ENCODE data around the gene TTLL9. TPM values are rescaled to one million over a fixed set of nuclear protein-coding genes. Genes with fewer than 3 reads are reported as not detected.

TTLL9 gene
- total RNA-seq, 1 experiment from 2014 or later: not detected

GRCh38 chr20:31936420-31936819 is 66.0 kb downstream of the TTLL9 start:
- no peak for DNase-seq
- Histone ChIP-seq H3K27me3 (no peaks in the 10 kb centered on the region), H3K9me3 (no peaks in the 10 kb centered on the region), H3K36me3 (no peaks in the 10 kb centered on the region), H3K4me3 (no peak overlapping the region)

GRCh38 chr20:31937820-31938219 is 67.4 kb downstream of the TTLL9 start:
- no peaks in the 10 kb centered on the region for H3K9me3 ChIP-seq

DNA sequence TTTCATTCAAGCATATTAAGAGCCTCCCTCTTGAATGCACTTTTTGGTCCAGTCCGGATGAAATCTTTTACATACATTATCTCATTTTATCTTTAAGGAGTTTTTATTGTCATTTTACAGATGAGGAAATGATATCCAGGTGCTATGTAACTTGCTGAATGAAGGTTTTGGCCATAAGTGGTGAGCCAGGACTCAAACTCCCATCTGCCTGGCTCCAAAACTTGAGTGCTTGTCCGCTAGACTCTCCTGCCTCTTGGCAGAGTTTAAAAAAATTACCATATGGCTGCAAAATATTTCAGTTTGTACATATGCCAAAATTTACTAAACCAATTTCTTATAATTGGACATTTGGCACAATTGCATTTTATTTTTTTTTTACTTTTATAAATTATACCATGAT is 69.2 kb downstream of the TTLL9 start:
- Histone ChIP-seq H3K27me3 (no peaks in the 10 kb centered on the region), H3K9me3 (no peaks in the 10 kb centered on the region), H3K4me3 (no peak overlapping the region), H3K36me3 (peaks cover 2% of the 10 kb centered on the region; the same call in 1 of the 2 replicates)
- no peak for DNase-seq

More at GRCh38 chr20:31937820-31938219, 67.4 kb downstream of the TTLL9 start:
- no peak for DNase-seq
- no peaks in the 10 kb centered on the region for H3K27me3 ChIP-seq
- H3K36me3 ChIP-seq: no peaks in the 10 kb centered on the region
- no peak overlapping the region for H3K4me3 ChIP-seq

GRCh38 chr20:31943052-31943471 is 72.6 kb downstream of the TTLL9 start:
- no peaks in the 10 kb centered on the region for H3K27me3 ChIP-seq
- DNase-seq: peak; percentile 71
- peaks cover 31% of the 10 kb centered on the region for H3K36me3 ChIP-seq
- H3K4me3 ChIP-seq: no peak overlapping the region
- no peaks in the 10 kb centered on the region for H3K9me3 ChIP-seq

DNA sequence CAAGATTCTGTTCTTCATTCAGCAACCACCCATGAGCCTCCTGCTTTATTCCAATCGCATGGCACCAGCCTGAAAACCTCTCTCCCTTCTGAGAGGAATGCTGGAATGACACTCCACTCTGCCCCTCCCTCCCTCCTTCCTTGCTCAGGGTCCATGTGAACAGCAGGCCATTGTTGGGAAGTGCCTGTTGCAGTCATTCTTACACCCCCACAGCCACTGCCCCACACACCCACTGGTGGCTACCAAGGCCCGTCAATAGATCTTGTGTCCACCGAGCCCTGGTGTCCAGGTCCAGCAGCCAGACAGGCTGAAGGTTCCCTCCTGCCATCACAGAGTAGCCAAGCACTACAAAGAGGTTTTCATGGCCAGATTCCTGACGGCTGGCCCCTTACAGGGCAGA is 74.9 kb downstream of the TTLL9 start:
- Histone ChIP-seq H3K9me3 (no peaks in the 10 kb centered on the region), H3K36me3 (peaks cover 54% of the 10 kb centered on the region), H3K27me3 (no peaks in the 10 kb centered on the region), H3K4me3 (no peak overlapping the region)
- DNase-seq: no peak

- DNase-seq: peak; percentile 82
- Histone ChIP-seq H3K36me3 (peaks cover 54% of the 10 kb centered on the region), H3K9me3 (no peaks in the 10 kb centered on the region)
These were observed 75.4 kb downstream of the TTLL9 start for GRCh38 chr20:31945785-31946184.

DNA sequence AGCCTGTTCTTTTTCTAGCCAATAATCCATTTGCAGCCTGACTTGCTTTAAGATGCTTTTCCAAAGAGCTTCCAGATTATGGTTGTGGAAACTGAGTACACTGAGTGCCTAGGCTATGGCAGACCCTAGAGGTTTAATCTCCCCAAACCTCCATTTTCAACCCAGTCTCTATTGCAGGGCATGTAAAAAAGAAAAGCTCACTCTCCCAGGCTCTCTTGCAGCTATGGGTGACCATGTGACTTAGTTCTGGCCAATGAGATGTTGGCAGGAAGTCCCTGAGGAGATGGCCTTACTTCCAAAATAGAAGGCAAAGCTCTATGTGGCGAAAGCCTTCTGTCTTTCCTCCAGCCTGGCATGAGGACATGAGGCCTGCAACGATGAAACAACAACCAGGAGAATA is 77.6 kb downstream of the TTLL9 start:
- Histone ChIP-seq H3K36me3 (peaks cover 54% of the 10 kb centered on the region), H3K4me3 (no peak overlapping the region), H3K27me3 (no peaks in the 10 kb centered on the region), H3K9me3 (no peaks in the 10 kb centered on the region)
- DNase-seq: no peak

More at GRCh38 chr20:31945785-31946184, 75.4 kb downstream of the TTLL9 start:
- no peaks in the 10 kb centered on the region for H3K27me3 ChIP-seq
- no peak overlapping the region for H3K4me3 ChIP-seq

- H3K4me3 ChIP-seq: peak overlapping the region; percentile 85
- H3K36me3 ChIP-seq: peaks cover 47% of the 10 kb centered on the region
- no peak for DNase-seq
- no peaks in the 10 kb centered on the region for H3K9me3 ChIP-seq
- no peaks in the 10 kb centered on the region for H3K27me3 ChIP-seq
These were observed 79.6 kb downstream of the TTLL9 start for GRCh38 chr20:31949877-31950646.

- DNase-seq: no peak
- Histone ChIP-seq H3K27me3 (peaks cover 3% of the 10 kb centered on the region; the same call in 1 of the 2 replicates), H3K9me3 (no peaks in the 10 kb centered on the region), H3K36me3 (peaks cover 38% of the 10 kb centered on the region), H3K4me3 (peak overlapping the region; percentile 85)
These were observed 80.7 kb downstream of the TTLL9 start for GRCh38 chr20:31951203-31951529.

DNA sequence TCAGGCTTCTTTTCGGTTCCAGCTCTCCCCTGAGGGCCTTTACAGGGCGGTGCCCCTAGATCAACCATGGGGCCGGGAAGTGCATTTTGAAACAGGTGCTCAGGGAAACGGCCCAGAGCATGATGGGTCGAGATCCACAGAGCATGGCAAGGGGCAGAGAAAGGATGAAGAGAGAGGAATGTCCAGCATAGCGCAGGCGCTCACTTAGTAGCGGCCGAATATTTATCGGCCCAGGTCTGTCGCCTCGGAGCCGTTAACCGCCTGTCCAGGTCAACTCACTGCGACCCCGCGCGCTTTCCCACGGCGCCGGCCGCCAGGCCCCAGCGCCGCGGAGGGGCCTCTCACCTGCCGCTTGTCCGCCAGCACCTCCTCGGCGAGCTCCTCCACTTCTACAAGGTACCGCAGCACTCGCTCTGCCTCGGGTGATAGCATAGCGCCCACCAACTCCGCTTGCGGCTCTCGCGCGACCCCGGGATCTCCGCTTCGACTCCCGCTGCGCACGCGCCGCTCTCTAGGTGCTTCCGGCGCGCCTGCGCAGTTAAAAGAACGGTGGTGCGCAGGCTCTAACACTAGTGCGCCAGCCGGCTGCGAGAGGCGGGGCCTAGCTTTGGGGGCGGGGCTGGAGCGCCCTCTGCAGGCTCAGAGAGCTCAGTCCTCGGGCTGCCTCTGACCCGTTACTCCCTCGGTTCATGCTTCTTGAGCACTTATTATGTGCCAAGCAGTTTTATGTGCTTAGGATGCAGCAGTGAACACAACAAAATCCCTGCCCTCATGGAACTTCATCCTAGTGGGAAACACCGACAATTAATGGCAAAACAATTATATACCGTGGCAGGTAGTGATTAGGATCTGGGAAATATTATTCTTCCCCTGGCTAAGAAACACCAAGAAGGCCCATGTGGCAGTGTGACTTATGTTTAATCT is 81.4 kb downstream of the TTLL9 start, which contains the start of gene PDRG1:
Gene PDRG1, minus strand, starts transcription at position 517 of the 924 bp plus-strand sequence. Its CDS starts 85 bp downstream, at position 432.
- DNase-seq: peak; percentile 90
- peak within 1 kb of the TSS; percentile 85 for H3K4me3 ChIP-seq
- peaks cover 33% of the 10 kb centered on the region for H3K36me3 ChIP-seq
- peaks cover 4% of the 10 kb centered on the region; the same call in 1 of the 2 replicates for H3K27me3 ChIP-seq
- no peaks in the 10 kb centered on the region for H3K9me3 ChIP-seq

- peaks cover 16% of the 10 kb centered on the region for H3K36me3 ChIP-seq
- no peaks in the 10 kb centered on the region for H3K9me3 ChIP-seq
- DNase-seq: no peak
- H3K4me3 ChIP-seq: no peak overlapping the region
- peaks cover 6% of the 10 kb centered on the region; the same call in 1 of the 2 replicates for H3K27me3 ChIP-seq
These were observed 83.2 kb downstream of the TTLL9 start for GRCh38 chr20:31953556-31954148.

- Histone ChIP-seq H3K27me3 (peaks cover 6% of the 10 kb centered on the region; the same call in 1 of the 2 replicates), H3K36me3 (peaks cover 8% of the 10 kb centered on the region), H3K4me3 (no peak overlapping the region), H3K9me3 (no peaks in the 10 kb centered on the region)
- DNase-seq: no peak
These were observed 84.1 kb downstream of the TTLL9 start for GRCh38 chr20:31954500-31954899.

- no peaks in the 10 kb centered on the region for H3K36me3 ChIP-seq
- DNase-seq: no peak
- H3K27me3 ChIP-seq: peaks cover 6% of the 10 kb centered on the region; the same call in 1 of the 2 replicates
- no peaks in the 10 kb centered on the region for H3K9me3 ChIP-seq
- no peak overlapping the region for H3K4me3 ChIP-seq
These were observed 86.4 kb downstream of the TTLL9 start for GRCh38 chr20:31956556-31957526.

GRCh38 chr20:31962761-31963160 is 92.3 kb downstream of the TTLL9 start:
- no peaks in the 10 kb centered on the region for H3K9me3 ChIP-seq
- no peak overlapping the region for H3K4me3 ChIP-seq
- no peaks in the 10 kb centered on the region for H3K36me3 ChIP-seq
- no peak for DNase-seq
- H3K27me3 ChIP-seq: peaks cover 14% of the 10 kb centered on the region

DNA sequence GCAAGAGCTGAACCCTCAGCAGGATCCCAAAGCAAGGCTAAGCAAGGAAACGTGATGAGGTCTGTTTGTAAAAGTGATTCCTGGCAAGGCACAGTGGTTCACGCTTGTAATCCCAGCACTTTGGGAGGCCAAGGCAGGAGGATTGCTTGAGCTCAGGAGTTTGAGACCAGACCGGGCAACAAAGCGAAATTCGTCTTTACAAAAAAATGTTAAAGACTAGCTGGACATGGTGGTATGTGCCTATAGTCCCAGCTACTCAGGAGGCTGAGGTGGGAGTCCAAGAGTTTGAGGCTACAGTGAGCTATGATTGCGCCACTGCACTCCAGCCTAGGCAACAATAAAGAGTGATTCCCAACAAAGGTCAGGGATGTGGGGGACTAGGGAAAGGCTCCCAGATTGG is 93.5 kb downstream of the TTLL9 start:
- Histone ChIP-seq H3K27me3 (peaks cover 16% of the 10 kb centered on the region), H3K9me3 (no peaks in the 10 kb centered on the region), H3K36me3 (no peaks in the 10 kb centered on the region), H3K4me3 (no peak overlapping the region)
- no peak for DNase-seq
